GM08714 (cell line): Measurements from ENCODE around the gene LUC7L.
"Not testable (repeated sequence)": the region's sequence is repeated elsewhere in the genome, so short reads cannot be mapped to it uniquely, and the experiment has no call there.

ENCODE experiments used
- H3K4me3 ChIP-seq: fragments of 200-500 bp; sonication (Bioruptor generic); 2 replicates; pipeline ENCODE4 v1.5.1; 2014; ENCODE audit warnings: mild to moderate bottlenecking, low read length, inconsistent platforms
- ZNF274 ChIP-seq: IDR thresholded peaks from 2 replicates; pipeline ENCODE4 v1.6.1; 2012; ENCODE audit warnings: mild to moderate bottlenecking, low read depth, low read length

Gene LUC7L

GRCh38 chr16:228151-228851, 948 bp downstream of the LUC7L start:
- no peak for TF ChIP-seq ZNF274

DNA sequence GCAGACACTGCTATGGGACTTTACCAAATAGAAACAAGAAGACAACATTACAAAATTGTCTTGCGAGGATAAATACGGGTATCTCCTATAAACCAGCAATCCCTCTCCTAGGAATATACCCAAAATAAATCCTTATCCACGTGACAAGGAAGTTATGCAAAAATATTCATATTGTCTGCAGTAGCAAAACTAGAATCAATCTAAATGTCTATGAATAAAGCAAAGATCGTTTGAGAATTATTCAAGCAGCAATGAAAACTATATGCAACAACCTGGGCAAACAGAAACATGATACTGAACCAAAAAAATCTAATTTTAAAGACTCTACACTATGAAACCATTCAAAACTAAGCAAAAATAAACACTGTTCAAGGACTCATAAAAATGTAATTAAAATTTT, 9.2 kb downstream of the LUC7L start:
- no peak for TF ChIP-seq ZNF274
- no peak overlapping the region for H3K4me3 ChIP-seq

More at GRCh38 chr16:228151-228851, 948 bp downstream of the LUC7L start:
- H3K4me3 ChIP-seq: peak overlapping the region; percentile 91

GRCh38 chr16:212999-213398, 16.2 kb downstream of the LUC7L start:
- no peak for TF ChIP-seq ZNF274
- no peak overlapping the region for H3K4me3 ChIP-seq

DNA sequence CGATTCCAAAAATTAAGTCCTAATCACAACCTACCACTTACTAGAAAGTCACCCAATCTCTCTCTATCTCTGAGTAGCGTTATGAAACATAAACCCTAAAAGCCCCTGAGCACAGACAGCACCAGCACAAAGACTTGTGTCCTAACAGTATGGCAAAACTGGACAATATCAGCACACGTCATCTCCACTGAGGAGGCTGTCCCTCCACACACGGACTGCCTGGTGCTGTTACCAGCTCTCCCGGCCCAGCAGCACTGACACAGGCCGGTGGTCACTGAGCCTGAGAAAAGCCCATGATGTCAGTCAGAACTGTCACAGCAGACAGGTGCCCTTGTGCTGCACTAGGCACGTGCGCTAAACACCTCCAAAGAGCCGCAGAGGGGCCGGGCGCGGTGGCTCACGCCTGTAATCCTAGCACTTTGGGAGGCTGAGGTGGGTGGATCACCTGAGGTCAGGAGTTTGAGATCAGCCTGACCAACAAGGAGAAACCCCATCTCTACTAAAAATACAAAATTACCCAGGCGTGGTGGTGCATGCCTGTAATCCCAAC, 17.5 kb downstream of the LUC7L start:
- not testable (repeated sequence) for H3K4me3 ChIP-seq

GRCh38 chr16:209359-209758, 19.9 kb downstream of the LUC7L start:
- H3K4me3 ChIP-seq: not testable (repeated sequence)

DNA sequence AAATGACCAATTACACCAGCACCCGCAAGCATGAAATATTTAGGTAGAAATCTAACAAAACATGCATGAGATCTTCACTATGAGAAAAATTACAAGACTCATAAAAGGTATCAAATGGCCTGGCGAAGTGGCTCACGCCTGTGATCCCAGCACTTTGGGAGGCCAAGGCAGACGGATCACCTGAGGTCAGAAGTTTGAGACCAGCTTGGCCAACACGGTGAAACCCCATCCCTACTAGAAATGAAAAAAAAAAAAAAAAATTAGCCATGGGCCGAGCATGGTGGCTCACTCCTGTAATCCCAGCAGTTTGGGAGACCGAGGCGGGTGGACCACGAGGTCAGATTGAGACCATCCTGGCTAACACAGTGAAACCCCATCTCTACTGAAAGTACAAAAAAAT, 25.2 kb downstream of the LUC7L start:
- not testable (repeated sequence) for H3K4me3 ChIP-seq

DNA sequence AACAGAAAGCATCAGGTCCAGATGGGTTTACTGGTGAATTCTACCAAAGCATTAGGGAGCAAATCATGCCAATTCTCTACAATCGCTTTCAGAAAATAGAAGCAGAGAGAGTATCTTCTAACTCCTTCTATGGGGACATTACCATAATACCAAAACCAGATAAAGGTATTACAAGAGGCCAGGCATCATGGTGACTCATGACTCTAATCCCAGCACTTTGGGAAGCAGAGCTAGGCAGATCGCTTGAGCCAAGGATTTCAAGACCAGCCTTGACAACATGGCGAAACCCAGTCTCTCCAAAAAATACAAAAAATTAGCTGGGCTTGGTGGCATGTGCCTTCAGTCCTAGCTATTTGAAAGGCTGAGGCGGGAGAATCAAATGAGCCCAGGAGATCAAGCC, 26.0 kb downstream of the LUC7L start:
- no peak overlapping the region for H3K4me3 ChIP-seq
- no peak for TF ChIP-seq ZNF274

DNA sequence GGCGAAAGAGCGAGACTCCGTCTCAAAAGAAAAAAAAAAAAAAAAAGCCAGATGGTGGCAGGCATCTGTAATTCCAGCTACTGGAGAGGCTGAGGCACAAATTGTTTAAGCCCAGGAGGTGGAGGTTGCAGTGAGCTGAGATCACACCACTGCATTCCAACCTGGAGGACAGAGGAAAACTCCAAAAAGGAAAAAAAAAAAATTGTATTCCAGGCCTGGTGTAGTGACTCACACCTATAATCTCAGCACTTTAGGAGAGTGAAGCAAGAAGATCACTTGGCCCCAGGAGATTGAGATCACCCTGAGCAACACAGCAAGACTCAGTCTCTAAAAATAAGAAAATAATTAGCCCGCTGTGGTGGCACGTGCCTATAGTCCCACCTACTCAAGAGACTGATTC, 28.9 kb downstream of the LUC7L start:
- TF ChIP-seq ZNF274: no peak
- no peak overlapping the region for H3K4me3 ChIP-seq

DNA sequence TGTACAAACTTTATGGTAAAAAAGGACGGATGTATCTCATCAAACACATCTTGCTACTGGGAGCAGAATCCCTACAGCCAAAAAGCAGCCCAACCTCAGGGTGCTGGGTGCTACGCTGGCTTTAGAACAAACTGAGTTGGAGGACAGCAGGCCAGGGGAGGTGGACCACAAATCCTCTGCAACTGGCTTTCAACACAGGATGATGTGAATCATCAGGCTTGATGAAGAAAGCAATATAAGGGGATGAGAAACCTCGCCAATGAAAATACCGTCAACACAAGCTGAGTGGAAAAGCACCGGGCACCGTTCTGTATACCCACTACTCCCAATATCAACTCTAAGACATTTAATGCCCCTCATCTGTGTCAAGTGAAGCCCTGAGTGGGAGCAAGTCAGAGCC, 34.7 kb downstream of the LUC7L start:
- no peak for TF ChIP-seq ZNF274
- H3K4me3 ChIP-seq: no peak overlapping the region

DNA sequence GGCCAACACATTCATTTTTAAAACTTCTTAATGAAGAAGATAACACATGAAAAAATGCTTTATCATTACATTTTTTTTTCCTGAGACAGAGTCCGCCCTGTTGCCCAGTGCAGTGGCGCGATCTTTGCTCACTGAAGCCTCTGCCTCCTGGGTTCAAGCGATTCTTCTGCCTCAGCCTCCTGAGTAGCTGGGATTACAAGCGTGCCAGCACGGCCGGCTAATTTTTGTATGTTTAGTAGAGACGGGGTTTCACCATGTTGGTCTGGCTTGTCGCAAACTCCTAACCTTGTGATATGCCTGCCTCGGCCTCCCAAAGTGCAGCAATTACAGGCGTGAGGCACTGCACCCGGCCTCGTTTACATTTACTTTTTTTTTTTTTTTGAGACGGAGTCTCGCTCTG, 35.8 kb downstream of the LUC7L start:
- TF ChIP-seq ZNF274: no peak
- H3K4me3 ChIP-seq: no peak overlapping the region

DNA sequence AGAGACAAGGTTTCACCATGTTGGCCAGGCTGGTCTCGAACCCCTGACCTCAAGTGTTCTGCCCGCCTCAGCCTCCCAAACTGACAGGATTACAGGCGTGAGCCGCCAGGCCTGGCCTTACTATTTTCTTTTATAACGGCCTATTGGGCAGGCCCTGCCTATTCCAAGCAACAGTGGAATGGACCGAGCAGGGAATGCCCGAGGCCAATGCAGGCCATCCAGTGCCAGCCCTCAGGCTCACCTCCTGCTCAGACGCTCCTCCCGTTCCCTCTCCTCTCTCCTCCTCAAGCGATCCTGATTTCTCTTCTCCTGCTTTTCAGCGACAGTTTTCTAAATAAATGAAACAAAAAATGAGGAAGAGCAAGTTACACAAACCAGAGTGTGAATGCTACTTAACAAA, 36.6 kb downstream of the LUC7L start:
- no peak for TF ChIP-seq ZNF274
- H3K4me3 ChIP-seq: no peak overlapping the region

GRCh38 chr16:191831-192230, 37.4 kb downstream of the LUC7L start:
- TF ChIP-seq ZNF274: no peak
- H3K4me3 ChIP-seq: no peak overlapping the region

GRCh38 chr16:189604-190186, 39.6 kb downstream of the LUC7L start:
- TF ChIP-seq ZNF274: no peak
- no peak overlapping the region for H3K4me3 ChIP-seq

DNA sequence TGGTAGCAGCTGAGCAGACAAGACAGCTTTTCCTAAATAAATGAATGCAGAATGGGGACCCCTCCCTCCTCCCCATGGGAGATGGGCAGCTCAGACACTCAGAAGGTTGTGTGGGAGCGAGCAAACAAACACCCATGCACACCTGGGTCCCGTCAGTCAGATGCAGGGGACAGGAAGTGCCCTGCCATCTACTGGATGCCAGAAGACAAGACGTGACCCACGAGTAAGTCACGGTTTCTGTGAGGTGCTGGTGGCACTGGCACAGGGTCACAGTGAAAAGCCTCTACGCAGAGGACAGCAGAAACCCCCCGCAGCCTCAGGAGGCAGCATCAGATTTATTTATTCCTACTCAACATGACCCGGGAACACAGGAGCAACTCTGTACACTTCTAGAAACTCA, 40.6 kb downstream of the LUC7L start:
- no peak overlapping the region for H3K4me3 ChIP-seq
- TF ChIP-seq ZNF274: no peak

DNA sequence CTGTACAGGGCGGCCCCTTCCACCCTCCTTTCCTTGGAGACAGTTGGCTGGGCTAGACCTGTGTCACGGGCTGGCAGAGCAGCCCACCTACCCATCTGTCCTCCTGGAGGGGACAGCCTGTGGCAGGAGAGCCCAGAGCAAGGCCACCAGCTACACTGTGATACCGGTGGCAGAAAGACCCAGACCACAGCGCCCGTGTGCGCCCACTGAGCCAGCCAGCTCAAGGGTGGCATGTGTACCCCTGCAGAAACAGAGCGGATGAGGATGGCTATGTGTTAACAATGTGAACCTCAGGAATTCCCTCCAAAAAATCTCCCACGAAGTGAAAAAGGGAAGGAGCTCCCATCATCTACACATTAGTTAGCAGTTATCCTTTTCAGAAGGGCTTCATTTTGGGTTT, 41.9 kb downstream of the LUC7L start:
- H3K4me3 ChIP-seq: no peak overlapping the region

DNA sequence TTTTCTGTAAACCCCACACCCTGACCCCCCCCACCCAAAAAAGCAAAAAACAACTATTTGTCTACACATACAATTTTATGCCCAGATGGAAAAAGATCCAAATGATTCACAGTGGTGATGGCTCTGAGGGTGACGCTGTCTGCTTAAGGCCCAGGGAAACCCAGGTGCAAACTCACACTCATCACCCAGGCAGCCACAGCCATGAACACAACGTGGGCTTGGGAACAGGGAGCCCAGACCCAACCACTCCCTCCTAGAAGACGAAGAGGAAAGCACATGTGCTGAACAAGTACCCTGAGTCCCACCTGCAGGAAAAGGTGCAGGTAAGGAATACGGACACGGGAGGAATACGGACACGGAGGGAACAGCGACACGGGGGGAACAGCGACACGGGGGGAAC, 43.6 kb downstream of the LUC7L start:
- H3K4me3 ChIP-seq: no peak overlapping the region
- TF ChIP-seq ZNF274: no peak

More for the DNA sequence above, 41.9 kb downstream of the LUC7L start:
- no peak for TF ChIP-seq ZNF274

- no peak for TF ChIP-seq ZNF274
- H3K4me3 ChIP-seq: no peak overlapping the region
These were observed 44.0 kb downstream of the LUC7L start for GRCh38 chr16:185213-185612.
